22Rv1 (cell line): ENCODE data around the gene SAXO2.
"Not testable (repeated sequence)": the region's sequence is repeated elsewhere in the genome, so short reads cannot be mapped to it uniquely, and the experiment has no call there.

Source experiments
- H3K27ac ChIP-seq: fragments of 450-650 bp; 2 replicates; pipeline ENCODE4 v1.5.1; 2017
- CTCF ChIP-seq: fragments of 450-650 bp; IDR thresholded peaks from 2 replicates; pipeline ENCODE4 v1.5.1; 2017; ENCODE audit warnings: mild to moderate bottlenecking
- ZFX ChIP-seq: fragments of 450-650 bp; IDR thresholded peaks from 2 replicates; pipeline ENCODE4 v1.6.1; 2017; ENCODE audit warnings: antibody characterized with exemption, borderline replicate concordance

Gene SAXO2

GRCh38 chr15:82262422-82263026 lies at the start of gene SAXO2, which contains the start of gene EFL1:
TSS of gene SAXO2 (plus strand) at chr15:82262818. CDS start at chr15:82262880, 62 bp downstream.
TSS of gene EFL1 (minus strand) at chr15:82262734. CDS start at chr15:82261778, 956 bp downstream.
- TF ChIP-seq ZFX (no peak), CTCF (no peak)
- peak within 1 kb of the TSS; percentile 84 for H3K27ac ChIP-seq

- not testable (repeated sequence) for H3K27ac ChIP-seq
These were observed 46.5 kb upstream of the SAXO2 start for GRCh38 chr15:82216092-82216491.

- TF ChIP-seq CTCF, result peak; percentile 46
These were observed 41.1 kb upstream of the SAXO2 start for GRCh38 chr15:82221535-82221934.

GRCh38 chr15:82228750-82229149 lies 33.9 kb upstream of the SAXO2 start:
- no peak for TF ChIP-seq CTCF
- no peak for TF ChIP-seq ZFX
- H3K27ac ChIP-seq, result no peak overlapping the region

More at GRCh38 chr15:82221535-82221934, 41.1 kb upstream of the SAXO2 start:
- not testable (repeated sequence) for H3K27ac ChIP-seq

GRCh38 chr15:82231233-82231632 lies 31.4 kb upstream of the SAXO2 start:
- TF ChIP-seq ZFX (no peak), CTCF (no peak)
- no peak overlapping the region for H3K27ac ChIP-seq

GRCh38 chr15:82231842-82232241 lies 30.8 kb upstream of the SAXO2 start:
- TF ChIP-seq CTCF, result no peak
- TF ChIP-seq ZFX, result no peak
- H3K27ac ChIP-seq, result no peak overlapping the region

GRCh38 chr15:82237944-82238534 lies 24.6 kb upstream of the SAXO2 start:
- H3K27ac ChIP-seq, result not testable (repeated sequence)

- no peak for TF ChIP-seq CTCF
- no peak for TF ChIP-seq ZFX
- H3K27ac ChIP-seq, result peak overlapping the region; percentile 19; the same call in 1 of the 2 replicates
These were observed 22.8 kb upstream of the SAXO2 start for GRCh38 chr15:82239685-82240391.

- H3K27ac ChIP-seq, result not testable (repeated sequence)
These were observed 20.6 kb upstream of the SAXO2 start for GRCh38 chr15:82241836-82242499.

- not testable (repeated sequence) for H3K27ac ChIP-seq
These were observed 19.0 kb upstream of the SAXO2 start for GRCh38 chr15:82243644-82244043.

- not testable (repeated sequence) for H3K27ac ChIP-seq
These were observed 16.7 kb upstream of the SAXO2 start for GRCh38 chr15:82245956-82246355.

- not testable (repeated sequence) for H3K27ac ChIP-seq
These were observed 14.4 kb upstream of the SAXO2 start for GRCh38 chr15:82248261-82248660.
